Inferior parietal cortex (tissue), 1 donor: Measurements from ENCODE around the gene SHKBP1.

Experiments used
- DNase-seq: peaks from one replicate; pipeline ENCODE4 v3.0.0-alpha.2; 2016; ENCODE audit errors: extremely low spot score

SHKBP1 gene

DNA sequence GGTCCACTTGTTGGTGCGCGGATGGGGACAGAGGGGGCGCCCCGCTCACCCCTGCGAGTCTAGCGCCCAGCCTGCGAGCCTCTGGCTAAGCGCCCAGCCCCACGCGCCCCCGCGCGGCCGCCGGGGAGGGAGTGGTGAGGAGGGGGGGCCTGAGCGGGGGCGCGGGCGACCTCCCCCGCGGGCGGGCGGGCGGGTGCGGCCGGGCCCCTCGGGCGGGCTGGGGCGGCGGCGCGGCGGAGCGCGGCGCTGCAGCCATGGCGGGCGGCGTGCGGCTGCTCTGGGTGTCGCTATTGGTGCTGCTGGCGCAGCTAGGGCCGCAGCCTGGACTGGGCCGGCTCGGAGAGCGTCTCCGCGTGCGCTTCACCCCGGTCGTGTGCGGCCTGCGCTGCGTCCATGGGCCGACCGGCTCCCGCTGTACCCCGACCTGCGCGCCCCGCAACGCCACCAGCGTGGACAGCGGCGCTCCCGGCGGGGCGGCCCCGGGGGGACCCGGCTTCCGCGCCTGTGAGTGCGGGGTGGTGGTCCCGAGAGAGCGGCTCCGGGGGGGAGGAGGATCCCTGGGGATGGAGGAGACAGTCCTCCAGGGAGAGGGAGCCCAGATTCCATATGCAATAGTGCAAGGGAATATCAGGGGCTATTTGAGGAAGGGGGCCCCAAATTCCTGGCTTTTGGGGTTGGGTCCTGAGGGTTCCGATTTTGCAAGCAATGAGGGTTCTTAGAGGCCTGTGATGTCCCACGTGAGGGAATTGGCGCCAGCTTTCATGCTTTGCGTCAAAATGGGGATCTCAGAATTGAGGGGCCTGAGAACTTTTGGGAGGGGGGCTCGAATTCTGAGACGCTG lies 24.7 kb downstream of the SHKBP1 start, which contains the start of gene LTBP4:
TSS of gene LTBP4 (plus strand) at position 236 of the 841 bp plus-strand sequence. CDS start at position 255, 19 bp downstream.
- DNase-seq, result no peak

DNA sequence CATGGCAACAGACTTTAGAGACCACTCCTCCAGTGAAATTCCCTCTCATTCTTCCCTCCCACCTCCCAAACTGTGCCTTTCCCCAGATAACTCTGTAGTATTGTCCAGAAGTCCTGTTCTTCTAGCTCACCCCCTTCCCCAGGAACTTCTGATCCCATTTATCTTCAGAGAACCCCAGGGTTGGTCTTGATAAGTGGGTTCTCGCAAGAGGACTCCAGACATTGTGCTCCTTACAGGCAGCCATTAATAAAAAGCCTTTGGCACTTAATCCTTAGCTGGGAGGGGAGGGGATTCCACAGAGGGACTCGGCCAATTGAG lies 26.4 kb downstream of the SHKBP1 start:
- DNase-seq, result no peak

DNA sequence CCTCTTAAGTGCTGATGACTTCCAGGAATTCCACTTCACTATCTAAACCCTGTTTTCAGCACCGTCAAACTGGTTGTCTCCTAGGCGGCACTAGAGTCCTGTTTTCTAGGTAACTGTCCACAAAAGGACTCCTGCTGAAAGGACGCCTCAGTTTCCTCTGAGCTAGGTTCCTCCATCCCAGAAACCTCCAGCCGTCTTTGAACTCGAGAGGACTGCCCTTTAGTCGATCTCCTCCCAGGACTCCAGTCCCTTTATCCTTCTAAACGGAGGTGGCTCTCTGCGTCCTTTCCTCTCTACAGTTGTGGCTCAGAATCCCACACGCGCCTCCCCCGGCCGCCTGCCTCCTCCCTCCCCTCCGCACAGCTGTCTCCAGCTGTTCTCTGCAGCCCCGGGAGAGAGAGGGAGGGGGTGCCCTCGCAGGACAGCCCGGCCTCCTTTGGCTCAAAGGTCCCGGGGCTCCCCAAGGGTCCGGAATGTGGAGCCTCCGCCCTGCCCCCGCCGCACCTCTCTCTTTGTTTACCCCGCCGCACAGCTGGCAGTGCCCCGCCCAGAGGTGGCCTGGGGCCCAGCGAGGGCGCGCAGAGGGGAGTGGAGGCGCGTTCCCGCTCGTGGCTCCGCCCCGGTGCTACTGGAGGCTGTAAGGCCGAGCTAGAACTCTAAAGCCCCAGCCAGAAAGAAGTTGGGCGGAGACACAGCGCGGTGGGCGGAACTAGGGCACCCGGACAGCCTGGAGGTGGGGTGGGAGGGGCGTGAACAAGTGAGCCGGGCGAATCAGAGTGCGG lies 26.9 kb downstream of the SHKBP1 start:
- DNase-seq, result peak; percentile 81

DNA sequence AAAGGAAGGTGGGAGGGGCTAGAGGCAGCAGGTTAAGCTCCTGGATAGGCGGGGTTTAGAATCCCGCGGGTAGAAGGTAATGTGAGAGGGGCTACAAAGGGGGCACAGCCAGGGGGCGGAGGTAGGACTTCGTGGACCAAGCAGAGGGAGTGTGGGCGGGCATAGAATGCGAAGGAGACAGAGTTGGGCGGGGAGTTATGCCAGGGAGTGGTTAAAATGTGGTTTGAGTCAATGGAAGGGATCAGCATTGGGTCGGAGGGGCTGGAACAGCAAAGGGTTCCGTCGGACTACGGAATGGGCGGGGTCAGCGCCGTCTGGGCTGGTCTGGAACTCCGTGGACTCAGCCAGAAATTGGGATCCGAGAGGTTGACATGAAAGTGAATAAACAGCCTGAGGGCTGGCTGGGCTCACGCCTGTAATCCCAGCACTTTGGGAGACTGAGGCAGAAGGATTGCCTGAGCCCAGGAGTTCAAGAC lies 27.5 kb downstream of the SHKBP1 start:
- DNase-seq, result no peak

DNA sequence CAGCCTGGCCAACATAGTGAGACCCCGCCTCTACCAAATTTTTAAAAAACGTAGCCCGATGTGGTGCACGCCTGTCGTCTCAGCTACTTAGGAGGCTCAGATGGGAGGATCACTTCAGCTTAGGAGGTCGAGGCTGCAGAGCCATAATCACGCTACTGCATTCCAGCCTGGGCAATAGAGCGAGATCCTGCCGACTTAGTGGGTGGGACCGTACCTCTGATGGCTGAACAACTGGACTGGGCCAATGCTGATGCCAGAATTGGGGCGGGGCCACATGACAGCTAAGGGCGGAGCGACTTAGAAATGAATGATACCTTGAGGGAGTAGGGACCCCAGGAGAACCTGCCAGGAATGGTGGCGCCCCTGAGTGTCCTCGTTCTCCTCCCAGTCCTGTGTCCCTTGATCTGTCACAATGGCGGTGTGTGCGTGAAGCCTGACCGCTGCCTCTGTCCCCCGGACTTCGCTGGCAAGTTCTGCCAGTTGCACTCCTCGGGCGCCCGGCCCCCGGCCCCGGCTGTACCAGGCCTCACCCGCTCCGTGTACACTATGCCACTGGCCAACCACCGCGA lies 28.1 kb downstream of the SHKBP1 start:
- DNase-seq, result no peak

DNA sequence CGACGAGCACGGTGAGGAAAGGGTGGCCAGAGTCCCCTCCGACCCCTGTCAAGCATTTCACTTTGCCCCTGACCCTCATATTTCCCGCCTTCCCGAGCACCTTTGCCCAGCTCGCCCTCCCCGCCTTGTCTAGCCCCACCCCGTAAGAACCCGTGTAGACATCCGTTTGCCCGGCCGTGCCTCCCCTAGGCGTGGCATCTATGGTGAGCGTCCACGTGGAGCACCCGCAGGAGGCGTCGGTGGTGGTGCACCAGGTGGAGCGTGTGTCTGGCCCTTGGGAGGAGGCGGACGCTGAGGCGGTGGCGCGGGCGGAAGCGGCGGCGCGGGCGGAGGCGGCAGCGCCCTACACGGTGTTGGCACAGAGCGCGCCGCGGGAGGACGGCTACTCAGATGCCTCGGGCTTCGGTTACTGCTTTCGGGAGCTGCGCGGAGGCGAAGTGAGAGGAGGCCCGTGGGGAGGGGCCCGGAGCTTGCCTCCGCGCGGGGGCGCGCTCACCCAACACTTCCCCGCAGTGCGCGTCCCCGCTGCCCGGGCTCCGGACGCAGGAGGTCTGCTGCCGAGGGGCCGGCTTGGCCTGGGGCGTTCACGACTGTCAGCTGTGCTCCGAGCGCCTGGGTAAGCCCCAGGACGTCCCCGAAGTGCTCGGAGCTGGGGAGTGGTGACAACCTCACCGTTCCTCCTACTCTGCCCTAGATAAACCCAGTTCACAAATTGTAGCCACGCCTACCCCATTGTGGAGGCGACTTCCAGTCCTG lies 28.7 kb downstream of the SHKBP1 start:
- DNase-seq, result no peak

DNA sequence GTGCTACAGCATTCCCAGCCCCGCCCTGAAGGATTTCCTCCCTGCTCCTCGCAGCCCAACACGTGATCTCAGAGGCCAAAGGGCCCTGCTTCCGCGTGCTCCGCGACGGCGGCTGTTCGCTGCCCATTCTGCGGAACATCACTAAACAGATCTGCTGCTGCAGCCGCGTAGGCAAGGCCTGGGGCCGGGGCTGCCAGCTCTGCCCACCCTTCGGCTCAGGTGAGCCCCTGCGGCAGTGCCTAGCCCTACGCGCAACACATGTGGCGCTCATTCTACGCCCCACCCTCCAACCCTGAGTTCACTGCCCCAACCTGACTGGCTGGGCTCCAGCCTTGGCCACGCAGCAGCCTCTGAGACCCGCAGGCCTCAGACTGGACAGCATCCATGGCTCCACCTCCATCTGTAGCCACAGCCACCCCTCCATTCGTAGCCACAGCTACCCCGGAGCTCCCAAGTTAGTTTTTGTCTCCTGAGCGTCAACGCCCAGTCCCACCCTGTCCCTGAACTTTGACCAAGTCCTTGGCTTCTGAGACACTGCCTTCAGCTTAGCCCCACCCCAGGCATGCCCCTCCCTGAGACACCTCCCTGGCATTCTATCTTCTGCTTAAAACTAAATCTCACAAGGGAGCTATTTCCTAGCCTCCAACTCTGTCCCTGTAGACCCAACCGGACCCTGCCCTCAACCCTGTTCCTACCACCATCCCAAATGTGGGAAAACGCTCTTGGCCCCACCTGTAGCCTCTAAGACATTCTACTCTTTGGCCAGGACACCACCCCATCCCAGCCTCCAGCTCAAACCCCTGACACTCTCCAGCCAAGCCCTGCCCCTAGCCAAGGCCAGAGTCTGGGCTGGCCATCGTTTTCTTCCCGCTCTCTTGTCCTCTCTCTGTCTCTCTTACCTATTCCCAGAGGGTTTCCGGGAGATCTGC lies 30.9 kb downstream of the SHKBP1 start:
- no peak for DNase-seq

DNA sequence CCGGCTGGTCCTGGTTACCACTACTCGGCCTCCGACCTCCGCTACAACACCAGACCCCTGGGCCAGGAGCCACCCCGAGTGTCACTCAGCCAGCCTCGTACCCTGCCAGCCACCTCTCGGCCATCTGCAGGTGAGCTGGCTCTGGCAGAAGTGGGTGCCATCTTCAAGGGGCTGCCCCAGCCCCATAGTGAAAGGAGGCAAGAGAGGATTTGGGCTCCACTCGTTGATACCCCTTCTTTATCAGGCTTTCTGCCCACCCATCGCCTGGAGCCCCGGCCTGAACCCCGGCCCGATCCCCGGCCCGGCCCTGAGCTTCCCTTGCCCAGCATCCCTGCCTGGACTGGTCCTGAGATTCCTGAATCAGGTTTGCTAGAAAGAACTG lies 31.6 kb downstream of the SHKBP1 start:
- DNase-seq, result no peak

DNA sequence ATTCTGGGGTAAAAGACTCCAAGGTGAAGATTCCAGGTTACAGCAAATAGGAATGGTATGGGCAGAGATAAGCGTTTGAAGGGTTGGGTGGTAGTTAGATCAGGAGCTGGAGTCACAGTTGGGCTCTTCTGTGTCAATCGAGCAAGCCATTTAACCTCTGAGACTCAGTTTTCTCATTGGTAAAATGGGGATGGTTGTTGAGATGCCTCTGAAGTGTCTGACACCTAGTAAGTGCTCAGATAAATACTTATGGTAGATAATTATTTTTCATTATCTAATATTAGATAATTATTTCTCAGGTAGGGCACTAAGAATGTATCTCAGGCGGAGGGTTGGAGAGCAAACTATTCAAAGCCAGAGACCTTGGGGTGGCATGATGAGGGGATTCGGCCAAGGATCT lies 32.3 kb downstream of the SHKBP1 start:
- DNase-seq, result no peak

DNA sequence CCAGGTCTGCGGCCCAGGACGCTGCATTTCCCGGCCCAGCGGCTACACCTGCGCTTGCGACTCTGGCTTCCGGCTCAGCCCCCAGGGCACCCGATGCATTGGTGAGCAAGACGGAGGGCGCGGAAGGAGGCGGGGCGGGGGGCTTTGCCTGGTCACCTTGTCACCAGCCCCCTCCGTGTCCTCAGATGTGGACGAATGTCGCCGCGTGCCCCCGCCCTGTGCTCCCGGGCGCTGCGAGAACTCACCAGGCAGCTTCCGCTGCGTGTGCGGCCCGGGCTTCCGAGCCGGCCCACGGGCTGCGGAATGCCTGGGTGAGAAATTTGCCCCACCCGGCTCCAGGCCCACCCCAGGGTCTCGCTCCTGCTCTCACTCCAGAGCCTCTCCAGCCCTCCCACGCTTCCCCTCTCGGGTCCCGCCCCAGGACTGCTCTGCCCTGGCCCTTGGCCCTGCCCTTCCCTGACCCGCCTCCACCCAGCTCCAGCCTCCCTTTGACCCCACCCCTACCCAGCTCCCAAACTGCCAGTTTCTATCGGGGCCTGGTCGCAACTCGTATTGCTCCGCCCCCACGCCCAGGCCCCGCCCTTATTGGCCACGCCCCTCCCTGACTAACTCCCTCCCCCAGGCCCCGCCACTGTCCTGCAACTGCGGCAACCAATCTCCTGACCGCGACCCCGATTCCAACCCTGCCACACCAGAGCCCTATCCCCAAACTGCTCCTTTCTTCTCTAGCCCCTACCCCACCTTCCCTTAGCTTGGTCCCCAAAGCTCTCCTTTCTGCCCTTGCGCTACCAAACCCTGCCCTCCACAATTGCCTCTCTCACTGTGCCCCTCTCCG lies 33.1 kb downstream of the SHKBP1 start:
- no peak for DNase-seq

DNA sequence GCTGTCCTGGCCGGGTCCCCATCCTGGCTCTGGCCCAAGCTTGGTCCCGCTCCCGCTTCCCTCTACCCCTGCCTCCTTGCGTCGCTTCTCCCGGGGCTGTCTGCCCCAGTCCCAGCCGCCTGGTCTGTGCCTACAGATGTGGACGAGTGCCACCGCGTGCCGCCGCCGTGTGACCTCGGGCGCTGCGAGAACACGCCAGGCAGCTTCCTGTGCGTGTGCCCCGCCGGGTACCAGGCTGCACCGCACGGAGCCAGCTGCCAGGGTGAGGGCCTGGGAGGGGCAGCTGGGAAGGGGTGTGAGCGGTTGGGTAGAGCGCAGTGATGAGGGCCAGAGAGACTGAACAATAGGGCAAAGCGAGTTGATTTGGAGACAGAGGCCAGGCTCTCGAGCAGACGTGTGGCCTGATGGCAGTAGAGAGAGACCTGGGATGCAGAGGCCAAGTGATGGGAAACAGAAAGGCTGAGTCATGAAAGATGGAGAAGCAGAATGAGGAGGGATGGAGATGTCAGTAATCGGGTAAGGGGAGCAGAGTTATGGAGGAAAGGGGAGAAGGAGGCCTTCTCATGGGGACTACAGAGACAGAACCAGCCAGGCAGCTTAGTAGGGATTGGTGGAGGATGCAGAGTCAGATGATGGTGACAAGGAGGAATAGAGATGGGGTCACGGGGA lies 33.9 kb downstream of the SHKBP1 start:
- DNase-seq, result no peak

DNA sequence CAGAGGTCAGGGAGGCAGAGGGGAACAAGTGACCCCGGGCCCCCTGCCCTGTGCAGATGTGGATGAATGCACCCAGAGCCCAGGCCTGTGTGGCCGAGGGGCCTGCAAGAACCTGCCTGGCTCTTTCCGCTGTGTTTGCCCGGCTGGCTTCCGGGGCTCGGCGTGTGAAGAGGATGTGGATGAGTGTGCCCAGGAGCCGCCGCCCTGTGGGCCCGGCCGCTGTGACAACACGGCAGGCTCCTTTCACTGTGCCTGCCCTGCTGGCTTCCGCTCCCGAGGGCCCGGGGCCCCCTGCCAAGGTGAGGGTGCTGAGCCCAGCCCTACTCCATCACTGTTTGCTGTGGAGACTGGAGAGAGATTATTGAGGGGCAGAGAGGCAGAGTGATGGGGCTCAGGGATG lies 34.4 kb downstream of the SHKBP1 start:
- DNase-seq, result no peak

DNA sequence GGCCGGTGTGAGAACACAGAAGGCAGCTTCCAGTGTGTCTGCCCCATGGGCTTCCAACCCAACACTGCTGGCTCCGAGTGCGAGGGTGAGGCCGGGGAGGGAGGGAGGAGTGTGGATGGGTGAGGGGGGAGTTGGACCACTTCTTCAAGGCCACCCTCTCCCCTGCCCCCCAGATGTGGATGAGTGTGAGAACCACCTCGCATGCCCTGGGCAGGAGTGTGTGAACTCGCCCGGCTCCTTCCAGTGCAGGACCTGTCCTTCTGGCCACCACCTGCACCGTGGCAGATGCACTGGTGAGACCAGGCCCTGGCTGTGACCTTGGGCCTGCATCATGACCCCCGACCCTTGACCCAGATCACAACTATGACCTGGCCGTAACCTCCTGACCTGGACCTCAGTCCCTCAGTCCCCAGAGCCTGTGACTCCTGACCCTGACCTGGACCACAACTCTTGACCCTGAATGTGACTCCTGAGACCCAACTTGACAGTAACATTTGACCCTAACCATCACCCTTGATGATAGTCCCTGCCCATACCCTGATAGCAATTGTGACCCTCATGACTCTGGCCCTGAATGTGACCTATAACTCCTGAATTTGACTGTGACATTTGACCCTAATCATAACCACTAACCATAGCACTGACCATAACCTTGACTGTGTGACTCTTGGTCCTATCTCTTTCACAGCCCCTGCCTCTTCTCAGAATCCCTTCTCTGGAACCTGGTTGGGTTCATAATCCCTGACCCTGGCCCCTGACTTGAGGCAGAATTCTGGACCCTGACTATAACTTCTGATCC lies 35.4 kb downstream of the SHKBP1 start:
- DNase-seq, result no peak

DNA sequence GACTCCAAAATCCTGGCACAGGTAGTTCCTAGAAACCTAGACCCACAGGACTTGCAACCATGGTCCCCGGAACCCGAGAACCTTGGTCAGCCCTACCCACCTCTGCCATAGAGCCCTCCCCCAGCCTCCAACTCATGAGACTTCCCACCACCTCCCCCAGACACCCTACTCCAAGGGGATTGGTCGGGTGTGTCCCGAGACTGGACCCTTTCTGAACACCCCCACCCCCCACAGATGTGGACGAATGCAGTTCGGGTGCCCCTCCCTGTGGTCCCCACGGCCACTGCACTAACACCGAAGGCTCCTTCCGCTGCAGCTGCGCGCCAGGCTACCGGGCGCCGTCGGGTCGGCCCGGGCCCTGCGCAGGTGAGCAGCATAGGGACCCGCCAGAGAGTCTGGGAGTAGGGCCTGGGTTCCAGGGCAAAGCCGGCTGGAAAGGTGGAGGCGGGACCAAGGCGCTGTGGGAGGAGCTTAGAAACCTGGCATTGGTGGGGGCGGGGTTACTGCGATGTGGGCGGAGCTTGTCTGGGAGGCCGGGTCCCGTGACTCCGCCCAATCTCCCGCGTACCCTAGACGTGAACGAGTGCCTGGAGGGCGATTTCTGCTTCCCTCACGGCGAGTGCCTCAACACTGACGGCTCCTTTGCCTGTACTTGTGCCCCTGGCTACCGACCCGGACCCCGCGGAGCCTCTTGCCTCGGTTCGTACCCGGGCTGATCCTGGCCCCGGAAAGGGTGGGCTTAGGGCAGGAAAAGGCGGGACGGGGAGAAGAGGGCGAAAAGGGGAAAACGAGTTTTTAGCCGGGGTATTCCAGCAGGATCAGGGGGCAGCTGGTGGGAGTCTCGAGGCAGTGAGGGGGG lies 36.4 kb downstream of the SHKBP1 start:
- DNase-seq, result no peak

DNA sequence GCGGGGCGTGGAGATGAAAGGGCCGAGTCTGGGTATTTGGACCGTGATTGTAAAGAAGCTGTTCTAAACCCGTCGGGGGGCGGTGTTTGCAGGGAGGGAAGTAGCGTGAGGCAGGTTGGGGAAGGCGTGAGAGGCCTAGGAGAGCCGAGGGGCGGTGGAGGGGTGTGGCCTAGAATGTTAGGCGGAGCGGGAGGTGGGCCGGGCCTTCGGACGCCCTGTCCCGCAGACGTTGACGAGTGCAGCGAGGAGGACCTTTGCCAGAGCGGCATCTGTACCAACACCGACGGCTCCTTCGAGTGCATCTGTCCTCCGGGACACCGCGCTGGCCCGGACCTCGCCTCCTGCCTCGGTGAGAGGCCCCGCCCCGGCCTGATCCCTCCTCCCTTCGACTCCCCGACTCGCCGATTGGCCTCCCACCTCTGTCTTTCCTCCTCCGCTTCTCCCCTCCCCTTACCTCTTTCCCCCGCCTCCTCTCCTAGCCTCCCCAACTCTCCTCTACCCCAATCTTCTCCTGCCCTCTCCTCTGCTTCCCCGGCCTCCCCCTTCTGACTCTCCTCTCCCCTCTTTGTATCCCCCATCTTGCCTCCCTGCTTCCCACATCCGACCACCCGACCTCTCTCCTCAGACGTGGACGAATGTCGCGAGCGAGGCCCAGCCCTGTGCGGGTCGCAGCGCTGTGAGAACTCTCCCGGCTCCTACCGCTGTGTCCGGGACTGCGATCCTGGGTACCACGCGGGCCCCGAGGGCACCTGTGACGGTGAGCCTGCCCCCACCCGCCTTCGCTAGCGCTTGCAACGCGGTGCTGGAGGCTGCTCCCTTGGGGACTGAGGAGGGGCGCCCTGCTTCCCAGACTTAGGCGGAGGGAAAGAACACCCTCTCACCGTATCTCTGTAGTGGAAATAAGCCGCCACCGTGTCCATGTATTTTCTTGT lies 37.3 kb downstream of the SHKBP1 start:
- no peak for DNase-seq

DNA sequence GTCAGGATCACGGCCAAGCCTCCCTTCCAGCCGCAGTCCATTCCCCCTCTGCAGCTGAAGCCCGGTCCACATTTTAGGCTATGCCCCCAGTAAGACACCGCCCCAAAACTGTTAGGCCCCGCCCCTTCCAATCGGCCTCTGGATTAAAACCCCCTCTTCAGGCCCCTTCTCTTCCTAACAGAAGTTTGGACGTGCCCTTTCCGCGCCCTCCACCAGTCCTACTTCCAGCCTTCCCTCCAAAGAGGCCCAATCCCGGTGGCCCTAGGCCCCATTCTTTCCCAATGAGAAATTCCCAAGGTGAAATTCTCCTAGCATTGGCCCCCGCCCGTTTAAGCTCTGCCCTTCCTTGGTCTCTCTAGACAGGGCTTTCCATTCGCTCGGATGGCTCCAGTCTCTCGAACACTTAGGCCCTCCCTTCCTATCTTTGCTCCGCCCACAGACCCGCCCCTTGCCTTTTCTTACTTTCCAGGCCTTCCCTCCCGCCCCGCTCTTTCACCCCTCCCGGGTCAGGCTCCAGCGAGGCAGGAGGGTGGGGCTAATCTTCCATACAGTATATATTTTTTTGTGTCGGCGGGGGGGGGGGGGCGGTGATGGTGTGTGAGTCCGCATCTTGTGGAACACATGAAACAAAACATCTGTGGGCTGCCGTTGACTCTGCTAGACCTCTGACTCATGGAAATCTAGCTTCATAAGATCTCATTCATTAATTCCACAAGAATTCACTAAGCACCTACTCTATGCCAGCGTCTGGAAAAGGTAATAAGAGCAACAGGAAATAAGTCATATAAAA lies 38.1 kb downstream of the SHKBP1 start:
- no peak for DNase-seq
